Stomach (tissue), 9 donors: ENCODE data around the gene NKAPL. TPM values are rescaled to one million over a fixed set of nuclear protein-coding genes. Genes with fewer than 3 reads are reported as not detected.

Source experiments
- DNase-seq, 2 donors: peaks; one replicate each; pipeline versions ENCODE4 v3.0.0 to v3.0.0-alpha.2; 2013 to 2019
- H3K27ac ChIP-seq, 5 donors: fragments of 200-600 bp in 4 of 5; sonication (generic) in 4 of 5; one replicate each; pipeline ENCODE4 v1.5.1; 2013 to 2019; ENCODE audit warnings: mild to moderate bottlenecking in 1 of 5, moderate library complexity in 1 of 5
- H3K27me3 ChIP-seq, 3 donors: fragments of 200-600 bp; sonication (generic); one replicate each; pipeline ENCODE4 v1.5.1; 2017 to 2019; ENCODE audit warnings: mixed run types in 1 of 3
- H3K36me3 ChIP-seq, 4 donors: fragments of 200-600 bp; sonication (generic); 1 replicate in 3 of 4; 2 replicates in 1 of 4; pipeline ENCODE4 v1.5.1; 2016 to 2019
- H3K4me1 ChIP-seq, 4 donors: fragments of 200-600 bp; sonication (generic); one replicate each; pipeline ENCODE4 v1.5.1; 2016 to 2019
- H3K4me3 ChIP-seq, 4 donors: fragments of 200-600 bp; sonication (generic) in 3 of 4; one replicate each; pipeline ENCODE4 v1.5.1; 2016 to 2019; ENCODE audit warnings: mild to moderate bottlenecking in 1 of 4
- H3K9me3 ChIP-seq, 4 donors: fragments of 200-600 bp; sonication (generic); one replicate each; pipeline ENCODE4 v1.5.1; 2016 to 2019
- EP300 ChIP-seq: sonication (generic); formaldehyde crosslinking; IDR thresholded peaks from one replicate; pipeline ENCODE4 v1.6.1; 2017; ENCODE audit warnings: antibody characterized with exemption
- POLR2A ChIP-seq, 4 donors: fragments of 450-650 bp; IDR thresholded peaks; one replicate each; pipeline ENCODE4 v1.6.1; 2016; ENCODE audit warnings: antibody characterized with exemption in 4 of 4, control low read depth in 2 of 4, mild to moderate bottlenecking in 1 of 4, moderate library complexity in 1 of 4
- POLR2AphosphoS5 ChIP-seq, 3 donors: sonication (generic); formaldehyde crosslinking; IDR thresholded peaks; one replicate each; pipeline ENCODE4 v1.6.1; 2016; ENCODE audit warnings: antibody characterized with exemption in 3 of 3
- WGBS, 5 donors: extraction: QIAGEN DNeasy Blood & Tissue Kit in 3 of 5; methylation state at CpG; one replicate each; pipeline versions ENCODE4 v1.1.5 to v1.1.7; 2013 to 2018; 5-methylcytosine and 5-hydroxymethylcytosine counted together
- intact Hi-C: fragments of 100-400 bp; cut with DNase I; formaldehyde crosslinking; loops from one replicate; pipeline ENCODE4 v1.15.1; 2023; ENCODE audit warnings: low total_unique reads
- polyA plus RNA-seq, 3 donors: library from polyadenylated mRNA; stranded (reverse); fragments of 200-250 nt; gene quantifications; one replicate each; pipeline ENCODE4 v1.2.3, GENCODE V29; 2013
- total RNA-seq, 5 donors: library from RNA; depleted of rRNA; stranded (reverse); fragments of >200 nt; gene quantifications; one replicate each; pipeline versions ENCODE4 v1.1.0 to v1.2.3, GENCODE V29; 2014 to 2016
- TF ChIP-seq, protein P1 (sequence below), 7 experiments: fragments of 450-650 bp in 4 of 7; fragments of 200-600 bp in 3 of 7; sonication (generic) in 3 of 7; IDR thresholded peaks; one replicate each; pipeline ENCODE4 v1.5.1; 2016 to 2019; ENCODE audit warnings: antibody characterized with exemption in 7 of 7, control low read depth in 2 of 7, mild to moderate bottlenecking in 1 of 7
- donor health status: healthy with polysubstance abuse.
- donor health status: Bipolar disorder and iron deficiency.
- donor health status: healthy.

Gene NKAPL
- total and polyA plus RNA-seq, 8 donors: 0.45 to 4.4 (median 0.87) TPM; not detected in 3

DNA sequence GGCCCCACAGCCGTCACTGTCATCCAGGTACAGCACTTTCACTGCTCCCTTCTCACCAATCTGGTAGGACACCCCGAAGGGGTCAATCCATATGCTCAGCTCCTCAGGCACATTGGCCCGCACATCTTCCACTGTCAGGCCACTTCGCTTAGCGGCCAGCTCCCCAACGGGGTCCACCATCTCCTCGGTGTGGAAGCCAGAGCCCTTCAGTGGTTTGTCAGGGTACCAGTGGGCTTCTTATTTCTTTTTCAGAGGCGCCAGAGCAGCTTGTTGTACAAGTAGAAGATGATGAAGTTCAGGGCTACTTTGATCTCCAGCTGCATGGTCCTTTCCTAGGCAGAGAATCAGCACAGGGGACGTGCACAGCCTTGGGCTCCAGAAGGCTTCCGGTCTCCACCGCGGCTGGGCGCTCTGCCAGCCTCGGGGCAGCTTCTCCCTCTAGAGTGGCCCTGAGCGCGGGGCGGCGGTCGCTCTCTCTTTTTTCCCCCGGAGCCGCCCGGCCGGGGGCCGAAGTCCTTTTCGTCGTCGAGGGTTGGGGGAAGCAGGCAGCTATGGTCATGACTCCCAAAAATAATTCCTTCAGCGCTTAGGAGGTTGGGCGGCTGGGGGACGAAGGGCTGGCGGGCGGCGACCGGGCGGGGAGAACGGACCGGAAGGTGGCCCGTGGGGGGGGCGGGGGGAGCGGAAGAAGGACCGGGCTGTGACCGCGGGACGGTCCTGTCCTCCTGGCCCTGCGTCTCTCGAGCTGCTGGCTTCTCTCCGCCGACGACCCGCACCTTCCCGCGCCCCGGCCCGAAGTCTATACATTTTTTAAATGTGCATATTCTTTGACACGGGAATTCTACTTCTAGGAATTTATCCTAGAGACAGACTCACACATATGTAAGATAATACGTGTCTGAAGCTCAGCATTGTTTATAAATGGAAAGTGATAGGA, 40.5 kb upstream of the NKAPL start:
- no peaks in the 10 kb centered on the region for H3K9me3 ChIP-seq
- TF ChIP-seq POLR2A (IDR thresholded peaks at IDR 0.05): no peak
- TF ChIP-seq EP300: no peak
- no peak for TF ChIP-seq POLR2AphosphoS5 (IDR thresholded peaks at IDR 0.05)
- TF ChIP-seq, protein P1, sequence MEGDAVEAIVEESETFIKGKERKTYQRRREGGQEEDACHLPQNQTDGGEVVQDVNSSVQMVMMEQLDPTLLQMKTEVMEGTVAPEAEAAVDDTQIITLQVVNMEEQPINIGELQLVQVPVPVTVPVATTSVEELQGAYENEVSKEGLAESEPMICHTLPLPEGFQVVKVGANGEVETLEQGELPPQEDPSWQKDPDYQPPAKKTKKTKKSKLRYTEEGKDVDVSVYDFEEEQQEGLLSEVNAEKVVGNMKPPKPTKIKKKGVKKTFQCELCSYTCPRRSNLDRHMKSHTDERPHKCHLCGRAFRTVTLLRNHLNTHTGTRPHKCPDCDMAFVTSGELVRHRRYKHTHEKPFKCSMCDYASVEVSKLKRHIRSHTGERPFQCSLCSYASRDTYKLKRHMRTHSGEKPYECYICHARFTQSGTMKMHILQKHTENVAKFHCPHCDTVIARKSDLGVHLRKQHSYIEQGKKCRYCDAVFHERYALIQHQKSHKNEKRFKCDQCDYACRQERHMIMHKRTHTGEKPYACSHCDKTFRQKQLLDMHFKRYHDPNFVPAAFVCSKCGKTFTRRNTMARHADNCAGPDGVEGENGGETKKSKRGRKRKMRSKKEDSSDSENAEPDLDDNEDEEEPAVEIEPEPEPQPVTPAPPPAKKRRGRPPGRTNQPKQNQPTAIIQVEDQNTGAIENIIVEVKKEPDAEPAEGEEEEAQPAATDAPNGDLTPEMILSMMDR (IDR thresholded peaks at IDR 0.05): no peak
- WGBS, 5 donors: 10 to 21% (median 12%) methylated on average over 32 to 56 of the region's 56 CpGs
- peaks cover 4 to 16% (median 14%) of the 10 kb centered on the region in 4 donors for H3K4me1 ChIP-seq
- peak overlapping the region in 4 of 5 donors; percentile 56 to 82 (median 80) for H3K27ac ChIP-seq
- intact Hi-C loops: no loop called here
- H3K4me3 ChIP-seq: peak overlapping the region; percentile 53 to 69 (median 63)
- H3K36me3 ChIP-seq: no peaks in the 10 kb centered on the region
- DNase-seq: peak; percentile 72 to 88
- peaks cover 0 to 74% (median 19%) of the 10 kb centered on the region in 3 donors for H3K27me3 ChIP-seq

DNA sequence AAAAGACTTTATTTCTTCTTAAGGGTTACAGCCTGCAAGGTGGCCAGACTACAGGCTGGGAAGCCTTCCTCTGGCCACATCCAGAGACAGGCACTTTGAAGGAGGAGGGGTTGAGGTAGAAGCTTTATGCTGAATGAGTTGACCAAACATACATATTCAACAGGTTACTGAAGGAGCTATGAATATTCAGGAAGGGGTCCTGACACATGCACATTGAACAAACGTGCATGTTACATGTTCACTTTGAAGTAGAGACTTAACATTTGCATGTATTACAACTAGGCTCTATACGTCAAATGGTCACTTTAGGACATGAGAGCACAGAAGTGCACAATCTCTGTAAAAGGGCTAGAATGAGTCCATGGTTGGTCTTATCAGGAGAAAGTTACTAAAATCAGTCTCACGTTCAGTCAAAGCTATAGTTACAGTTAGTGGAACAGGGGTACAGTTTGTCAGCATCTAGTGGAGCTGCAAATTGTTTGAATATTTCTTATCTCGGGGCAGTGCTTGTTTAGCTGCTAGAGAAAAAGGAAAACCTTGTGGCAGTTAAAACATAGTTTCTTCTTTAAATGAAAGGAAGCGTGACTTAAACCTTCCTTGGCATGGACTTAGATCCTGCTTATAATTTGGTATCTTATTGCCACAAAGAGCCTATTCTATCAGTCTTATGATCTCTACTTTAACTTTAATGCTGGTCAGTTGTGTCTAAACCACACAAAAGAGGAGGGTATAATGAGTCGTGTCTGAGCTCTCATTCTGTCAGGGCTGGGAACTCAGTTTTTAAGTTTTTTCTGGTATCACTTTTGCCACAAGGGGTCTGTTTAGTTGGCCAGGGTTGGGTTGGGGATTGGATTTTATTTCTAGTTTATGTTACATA, 38.6 kb upstream of the NKAPL start:
- Histone ChIP-seq H3K4me3 (no peak overlapping the region), H3K27ac (no peak overlapping the region), H3K9me3 (no peaks in the 10 kb centered on the region), H3K4me1 (peaks cover 4 to 23% (median 20%) of the 10 kb centered on the region in 4 donors), H3K27me3 (peaks cover 0 to 56% (median 9%) of the 10 kb centered on the region in 3 donors), H3K36me3 (no peaks in the 10 kb centered on the region)
- 16 to 27% (median 18%) methylated on average over 6 of the region's 6 CpGs for WGBS, 5 donors
- TF ChIP-seq, protein P1 (IDR thresholded peaks at IDR 0.05): no peak
- no peak for TF ChIP-seq EP300
- no peak for TF ChIP-seq POLR2AphosphoS5 (IDR thresholded peaks at IDR 0.05)
- TF ChIP-seq POLR2A (IDR thresholded peaks at IDR 0.05): no peak
- intact Hi-C loops: loop anchor here (10.0 kb wide), 1 partner anchor 96 kb away; the partner anchor contains the start of gene ZSCAN16
- DNase-seq: no peak

DNA sequence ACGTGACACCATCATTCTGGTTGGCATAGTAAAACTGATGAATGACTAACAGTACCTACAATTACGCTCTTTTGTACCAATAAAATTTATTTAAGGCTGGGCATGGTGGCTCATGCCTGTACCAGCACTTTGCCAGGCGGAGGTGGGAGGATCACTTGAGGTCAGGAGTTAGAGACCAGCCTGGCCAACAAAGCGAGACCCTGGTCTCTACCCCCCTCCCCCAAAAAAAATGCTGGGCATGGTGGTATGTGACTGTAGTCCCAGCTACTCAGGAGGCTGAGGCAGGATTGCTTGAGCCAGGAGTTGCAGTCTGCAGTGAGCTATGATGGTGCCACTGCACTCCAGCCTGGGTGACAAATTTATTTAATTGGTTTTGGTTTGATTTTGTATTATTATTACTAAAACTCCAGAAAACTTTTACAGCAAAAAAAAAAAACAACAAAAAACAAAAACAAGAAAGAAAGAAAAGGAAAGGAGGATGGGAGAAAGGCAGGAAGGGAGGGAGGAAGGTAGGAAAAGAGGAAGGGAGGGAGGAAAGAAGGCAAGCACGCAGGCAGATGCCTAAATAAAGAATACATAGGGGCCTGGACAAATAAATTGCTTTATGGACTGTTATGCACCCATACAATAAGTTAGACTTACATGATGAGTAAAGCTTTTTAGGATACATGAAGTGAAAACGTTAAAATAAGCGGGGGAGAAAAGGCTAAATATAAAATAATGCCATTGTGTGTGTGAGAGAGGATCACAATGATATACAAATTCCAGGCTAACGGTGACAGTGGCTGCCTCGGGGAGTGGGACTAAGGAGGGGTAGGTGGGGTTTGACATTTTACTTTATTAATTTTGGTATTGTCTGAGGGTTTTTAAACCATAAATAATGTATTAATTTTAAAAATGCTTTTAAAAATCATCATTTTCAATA, 34.7 kb upstream of the NKAPL start:
- Histone ChIP-seq H3K4me3 (peak overlapping the region; percentile 61 to 80 (median 77)), H3K9me3 (no peaks in the 10 kb centered on the region), H3K36me3 (peaks cover 23 to 25% (median 24%) of the 10 kb centered on the region in 4 donors), H3K4me1 (peaks cover 0 to 28% (median 19%) of the 10 kb centered on the region in 4 donors), H3K27me3 (peaks cover 0 to 32% (median 6%) of the 10 kb centered on the region in 3 donors), H3K27ac (peak overlapping the region in 4 of 5 donors; percentile 76 to 88 (median 84))
- no peak for TF ChIP-seq POLR2A (IDR thresholded peaks at IDR 0.05)
- no peak for TF ChIP-seq POLR2AphosphoS5 (IDR thresholded peaks at IDR 0.05)
- TF ChIP-seq, protein P1 (IDR thresholded peaks at IDR 0.05): no peak
- TF ChIP-seq EP300: no peak
- WGBS, 5 donors: 50 to 55% (median 52%) methylated on average over 9 of the region's 9 CpGs
- no peak for DNase-seq
- intact Hi-C loops: loop anchor here (10.0 kb wide), 1 partner anchor 100 kb away; the partner anchor contains the start of gene ZSCAN16
